CD4-positive, alpha-beta T cell treated with Interleukin-15 for 1 hour (primary cell): Measurements from ENCODE around the gene AKAP5.

Experiments
- DNase-seq: peaks from one replicate; pipeline ENCODE4 v3.0.0-alpha.2; 2020

The AKAP5 gene

GRCh38 chr14:64463195-64463594 lies 2.1 kb upstream of the AKAP5 start:
- DNase-seq: no peak

DNA sequence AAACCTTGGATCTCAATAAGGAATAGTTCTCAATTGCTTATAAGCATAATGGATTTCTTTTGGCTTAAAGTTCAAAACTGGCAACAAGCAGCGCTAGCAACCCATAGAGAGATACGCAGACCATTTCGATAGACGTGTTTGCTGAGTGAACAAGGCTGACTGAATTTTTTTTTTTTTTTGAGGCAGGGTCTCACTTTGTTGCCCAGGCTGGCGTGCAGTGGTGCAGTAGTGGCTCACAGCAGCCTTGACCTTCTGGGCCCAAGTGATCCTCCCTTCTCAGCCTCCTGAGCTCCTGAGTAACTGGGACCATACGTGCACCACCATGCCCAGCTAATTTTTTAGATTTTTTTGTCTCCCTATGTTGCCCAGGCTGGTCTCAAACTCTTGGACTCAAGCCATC lies 1.4 kb upstream of the AKAP5 start:
- no peak for DNase-seq

GRCh38 chr14:64464651-64465050 lies 648 bp upstream of the AKAP5 start:
- no peak for DNase-seq

DNA sequence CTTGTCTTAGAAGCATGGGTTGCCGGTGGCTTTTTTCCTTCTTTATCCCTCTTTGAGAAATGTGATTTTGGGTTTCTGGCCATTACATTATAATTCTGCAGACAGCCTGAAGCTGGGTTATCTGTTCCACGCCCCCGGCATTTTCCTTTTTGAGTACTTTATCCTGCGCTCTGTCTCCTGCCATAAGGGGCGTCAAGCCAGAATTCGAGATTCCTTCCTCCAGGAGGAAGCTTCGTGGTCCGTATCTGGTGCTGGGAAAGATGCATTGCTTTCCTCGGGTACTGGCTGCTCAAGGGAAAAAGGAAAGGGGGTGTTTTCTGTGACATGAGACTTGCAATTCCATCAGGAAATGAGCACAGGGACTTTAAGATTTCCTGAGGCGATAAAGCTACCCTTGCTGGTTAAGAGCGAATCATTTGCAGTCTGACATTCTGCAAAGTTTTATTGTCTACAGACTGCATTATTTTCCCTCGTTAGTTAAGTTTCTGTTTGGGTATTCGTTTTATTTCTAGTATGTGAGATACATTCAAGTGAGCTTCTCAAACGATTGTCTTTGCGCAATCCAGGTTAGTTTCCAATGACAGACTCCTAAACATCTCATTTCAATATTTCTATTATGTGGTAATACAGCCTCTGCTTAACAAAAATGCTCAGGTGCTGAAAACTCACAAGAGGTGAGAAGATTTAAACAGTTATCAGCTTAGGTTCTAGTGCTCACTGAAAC lies 694 bp downstream of the AKAP5 start:
- DNase-seq: no peak

GRCh38 chr14:64467101-64467500 lies 1.8 kb downstream of the AKAP5 start:
- DNase-seq: no peak

DNA sequence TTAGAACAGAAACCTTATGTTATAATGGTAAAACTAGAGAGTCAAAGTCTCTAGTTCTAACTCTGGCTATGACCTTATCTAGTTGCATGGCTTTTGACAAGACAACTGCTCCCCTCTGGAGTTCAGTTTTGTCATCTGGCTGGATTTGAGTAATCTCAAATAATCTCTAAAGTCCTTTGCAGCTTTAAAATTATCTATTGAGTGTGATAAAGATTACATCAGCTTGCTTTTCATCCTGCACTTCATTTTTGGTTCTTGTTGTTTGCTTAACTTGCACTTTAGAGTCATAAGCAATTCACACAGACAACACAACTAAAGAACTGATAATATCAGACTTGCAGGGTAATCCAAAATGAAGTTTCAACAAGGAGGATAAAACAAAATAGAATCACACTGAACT lies 2.3 kb downstream of the AKAP5 start:
- no peak for DNase-seq

DNA sequence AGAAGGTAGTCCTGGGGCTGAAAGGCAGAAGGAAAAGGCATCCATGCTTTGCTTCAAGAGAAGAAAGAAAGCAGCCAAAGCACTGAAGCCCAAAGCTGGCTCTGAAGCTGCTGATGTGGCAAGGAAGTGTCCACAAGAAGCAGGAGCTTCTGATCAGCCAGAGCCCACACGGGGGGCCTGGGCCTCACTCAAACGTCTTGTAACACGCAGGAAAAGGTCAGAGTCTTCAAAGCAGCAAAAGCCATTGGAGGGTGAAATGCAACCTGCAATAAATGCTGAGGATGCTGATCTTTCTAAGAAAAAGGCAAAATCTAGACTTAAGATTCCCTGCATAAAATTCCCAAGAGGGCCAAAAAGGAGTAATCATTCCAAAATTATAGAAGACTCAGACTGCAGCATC lies 3.2 kb downstream of the AKAP5 start:
- no peak for DNase-seq

GRCh38 chr14:64474041-64474440 lies 8.7 kb downstream of the AKAP5 start:
- no peak for DNase-seq

GRCh38 chr14:64474698-64475097 lies 9.4 kb downstream of the AKAP5 start:
- no peak for DNase-seq

DNA sequence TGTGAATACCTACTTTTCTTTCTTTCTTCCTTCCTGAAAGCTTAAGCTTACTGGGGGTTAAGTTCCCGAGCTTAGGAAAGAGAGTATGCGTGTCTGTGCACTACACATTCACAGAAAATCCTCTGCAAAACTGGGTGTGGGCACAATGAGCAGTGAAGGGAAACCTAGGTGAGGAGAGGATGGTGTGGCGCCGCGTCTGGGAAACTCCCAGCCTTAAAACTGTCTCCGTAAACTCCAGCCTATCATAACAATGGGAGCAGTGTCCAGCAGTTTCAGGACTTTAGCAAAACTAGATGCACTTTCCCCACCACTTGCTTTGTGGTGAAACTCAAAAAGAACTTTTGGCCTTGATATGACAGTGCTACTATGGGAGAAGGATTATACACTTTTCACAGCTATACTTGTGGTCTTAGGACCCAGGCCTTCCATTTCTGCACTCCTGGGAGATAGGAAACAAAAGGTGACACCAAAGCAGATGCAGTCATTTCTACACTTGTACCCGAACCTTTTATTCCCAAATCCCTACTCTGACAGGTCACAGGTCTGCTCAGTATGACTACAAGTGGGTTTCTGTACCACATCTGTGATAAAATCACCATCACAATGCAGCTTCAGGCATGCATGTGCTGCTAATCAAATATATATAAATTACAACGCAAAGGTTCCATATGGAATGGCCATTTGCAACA lies 10.4 kb downstream of the AKAP5 start:
- DNase-seq: no peak

DNA sequence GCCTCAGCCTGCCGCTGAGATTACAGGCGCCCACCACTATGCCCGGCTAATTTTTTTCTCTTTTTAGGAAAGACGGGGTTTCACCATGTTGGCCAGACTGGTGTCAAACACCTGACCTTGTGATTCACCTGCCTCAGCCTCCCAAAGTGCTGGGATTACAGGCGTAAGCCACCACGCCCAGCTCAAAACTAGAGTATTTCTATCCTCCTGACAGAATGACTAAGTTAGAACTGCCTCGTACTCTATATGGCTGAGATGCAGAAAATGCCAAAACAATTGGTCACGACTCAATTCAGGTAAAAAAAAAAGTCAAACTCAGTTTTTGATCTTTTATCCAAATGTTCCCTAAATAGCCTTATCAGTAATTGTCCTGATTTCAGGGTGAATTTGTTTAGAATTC lies 11.1 kb downstream of the AKAP5 start:
- DNase-seq: no peak

DNA sequence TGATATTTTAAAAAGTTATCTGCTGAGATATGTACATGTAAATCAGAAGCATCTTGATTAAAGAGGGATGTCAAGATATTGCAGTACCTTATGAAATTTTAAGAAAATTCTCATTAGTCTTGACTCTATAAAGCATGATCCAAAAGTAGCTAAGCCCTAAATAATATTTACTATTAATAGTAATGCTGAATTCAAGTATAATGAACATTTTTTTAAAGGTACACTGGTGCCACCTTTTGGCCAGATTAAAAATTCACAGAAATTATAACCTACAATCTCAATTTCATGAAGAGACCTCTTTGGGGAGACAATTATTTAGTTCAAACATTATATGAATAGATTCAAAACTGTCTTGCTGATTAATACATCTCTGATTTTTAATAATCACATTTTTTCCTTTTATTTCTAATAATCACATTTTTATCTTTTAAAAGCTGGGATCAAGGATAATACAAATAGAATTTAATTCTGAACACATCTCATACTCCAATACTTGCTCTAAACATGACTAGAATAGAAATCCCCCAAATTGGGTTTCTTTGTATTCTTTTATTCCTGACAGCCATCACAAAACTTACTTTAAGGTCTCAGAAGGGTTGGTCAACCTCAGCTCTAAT lies 13.4 kb downstream of the AKAP5 start:
- no peak for DNase-seq

- DNase-seq: no peak
Measured at GRCh38 chr14:64488590-64489099, 23.3 kb downstream of the AKAP5 start.

DNA sequence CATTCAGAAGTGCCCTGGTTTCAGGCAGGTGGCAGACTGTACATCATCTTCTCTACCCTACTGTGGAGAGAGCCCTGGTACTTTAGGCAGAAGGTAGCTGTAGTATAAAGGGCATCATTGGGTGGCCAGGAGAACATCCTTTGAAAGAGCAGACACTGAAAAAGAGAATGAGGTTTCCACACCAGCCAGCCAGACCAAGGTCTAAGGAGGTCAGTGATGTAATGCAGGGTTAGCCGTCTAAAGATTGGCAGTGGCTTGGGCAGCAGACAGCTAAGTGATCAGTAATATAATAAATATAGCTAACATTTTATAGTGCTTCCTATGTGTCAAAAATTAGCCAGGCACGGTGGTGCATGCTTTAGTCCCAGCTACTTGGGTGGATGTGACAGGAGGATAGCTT lies 26.3 kb downstream of the AKAP5 start:
- no peak for DNase-seq

DNA sequence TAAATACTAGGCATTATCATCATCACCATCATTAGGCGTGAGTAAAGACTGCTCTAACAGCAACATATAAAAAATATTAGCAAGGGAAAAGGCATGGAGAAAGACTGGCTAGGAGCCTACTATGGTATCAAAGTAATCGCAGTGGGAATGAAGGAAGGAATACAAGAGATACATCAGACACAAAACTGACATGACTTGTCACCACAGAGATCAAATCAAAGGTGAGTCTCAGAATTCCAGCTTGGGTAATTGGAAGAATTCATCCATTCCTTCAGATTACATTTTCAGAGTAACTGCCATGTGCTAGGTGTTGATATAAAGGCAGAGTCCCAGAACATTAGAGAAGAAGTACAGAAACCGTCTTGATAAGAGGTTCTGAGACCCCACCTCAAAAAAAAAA lies 28.2 kb downstream of the AKAP5 start:
- no peak for DNase-seq

DNA sequence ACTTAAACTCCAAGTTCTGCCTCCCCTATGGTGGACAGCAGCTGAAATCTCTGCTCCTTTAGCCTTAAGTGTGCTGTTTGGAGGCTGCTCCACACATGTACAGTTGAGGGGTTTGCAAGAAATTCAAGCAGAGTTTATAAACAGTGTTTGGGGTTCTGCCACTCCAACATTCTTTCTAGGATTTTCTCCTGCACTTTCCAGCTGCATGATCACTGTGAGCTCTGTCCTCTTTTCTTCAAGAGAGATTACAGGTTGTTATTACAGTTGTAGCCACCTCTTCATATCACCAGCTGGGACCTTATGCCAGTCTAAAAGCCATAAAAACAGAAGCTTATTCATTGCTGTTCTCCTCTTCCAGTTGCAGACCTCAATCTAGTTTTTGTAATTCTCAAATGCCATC lies 30.0 kb downstream of the AKAP5 start:
- no peak for DNase-seq

DNA sequence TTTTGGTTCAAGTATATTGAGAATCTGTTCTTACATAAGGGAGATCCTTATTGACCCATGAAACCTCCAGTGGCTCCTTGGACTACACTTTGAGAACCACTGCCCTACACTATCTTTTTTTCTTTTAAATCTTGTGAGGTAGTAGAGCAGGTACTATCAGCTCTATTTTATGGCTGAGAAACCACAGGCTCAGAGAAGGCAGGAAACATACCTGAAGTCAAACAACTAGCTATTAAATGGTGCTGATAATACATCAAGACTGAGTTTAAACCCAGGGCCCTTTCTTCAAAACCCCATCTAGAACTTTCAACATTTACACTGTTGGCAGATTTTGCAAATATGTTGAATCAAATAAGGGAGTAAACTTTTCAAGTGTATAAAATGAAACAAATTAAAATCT lies 31.5 kb downstream of the AKAP5 start:
- DNase-seq: no peak

GRCh38 chr14:64500088-64500487 lies 34.8 kb downstream of the AKAP5 start:
- no peak for DNase-seq

DNA sequence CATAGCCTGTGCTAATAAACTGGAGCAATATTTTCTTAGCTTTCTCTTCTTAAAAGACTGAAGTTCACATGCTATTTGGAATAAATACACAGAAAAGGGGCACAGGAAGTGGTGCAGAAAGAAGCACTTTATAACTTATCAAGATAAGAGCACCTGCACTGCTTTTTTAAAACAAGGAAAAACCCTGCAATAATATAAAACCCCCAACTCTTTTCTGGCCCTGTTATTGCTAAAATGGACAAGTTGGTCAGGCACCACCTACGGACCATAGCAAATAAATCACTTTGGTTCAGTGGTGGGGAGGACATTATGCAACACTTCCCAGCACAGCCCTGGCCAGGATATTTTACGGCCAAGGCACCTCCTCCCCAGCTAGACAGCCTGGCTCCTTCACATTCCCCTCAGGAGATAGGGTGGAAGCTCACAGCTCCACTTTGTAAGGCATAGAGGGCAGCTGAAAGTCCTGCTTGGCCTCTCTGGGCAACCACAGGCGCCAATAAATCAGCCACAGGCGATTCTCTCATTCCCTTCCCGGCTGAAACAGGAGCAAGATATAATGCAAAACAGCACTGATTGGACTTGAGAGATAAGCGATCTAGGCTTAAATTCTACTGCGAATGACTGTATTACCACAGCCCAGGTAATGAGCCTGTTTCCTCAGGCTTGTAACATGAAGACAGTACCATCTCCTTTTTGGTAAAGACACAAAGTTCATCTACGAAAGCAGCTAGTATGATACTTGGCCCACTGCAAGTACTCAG lies 36.3 kb downstream of the AKAP5 start:
- no peak for DNase-seq

DNA sequence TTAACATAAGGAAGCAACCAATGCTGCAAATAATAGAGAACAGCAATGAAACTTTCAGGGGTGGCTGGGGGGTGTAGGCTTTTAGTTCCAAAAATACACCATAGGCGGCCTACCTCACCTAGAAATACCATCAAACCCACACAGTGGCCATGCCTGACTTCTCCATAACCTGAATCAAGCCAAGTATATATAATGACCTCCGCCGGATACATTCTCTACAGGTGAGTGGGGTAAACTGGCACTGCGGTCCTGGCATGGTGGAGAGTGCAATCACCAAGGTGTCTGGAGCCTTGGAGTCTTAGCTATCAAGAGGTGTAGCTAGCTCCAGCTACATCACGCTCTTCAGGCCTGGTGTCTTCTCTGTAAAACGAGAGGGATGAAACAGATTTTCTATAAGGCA lies 37.2 kb downstream of the AKAP5 start:
- peak; percentile 30 for DNase-seq

- peak; percentile 31 for DNase-seq
Measured at GRCh38 chr14:64502887-64503433, 37.7 kb downstream of the AKAP5 start.

DNA sequence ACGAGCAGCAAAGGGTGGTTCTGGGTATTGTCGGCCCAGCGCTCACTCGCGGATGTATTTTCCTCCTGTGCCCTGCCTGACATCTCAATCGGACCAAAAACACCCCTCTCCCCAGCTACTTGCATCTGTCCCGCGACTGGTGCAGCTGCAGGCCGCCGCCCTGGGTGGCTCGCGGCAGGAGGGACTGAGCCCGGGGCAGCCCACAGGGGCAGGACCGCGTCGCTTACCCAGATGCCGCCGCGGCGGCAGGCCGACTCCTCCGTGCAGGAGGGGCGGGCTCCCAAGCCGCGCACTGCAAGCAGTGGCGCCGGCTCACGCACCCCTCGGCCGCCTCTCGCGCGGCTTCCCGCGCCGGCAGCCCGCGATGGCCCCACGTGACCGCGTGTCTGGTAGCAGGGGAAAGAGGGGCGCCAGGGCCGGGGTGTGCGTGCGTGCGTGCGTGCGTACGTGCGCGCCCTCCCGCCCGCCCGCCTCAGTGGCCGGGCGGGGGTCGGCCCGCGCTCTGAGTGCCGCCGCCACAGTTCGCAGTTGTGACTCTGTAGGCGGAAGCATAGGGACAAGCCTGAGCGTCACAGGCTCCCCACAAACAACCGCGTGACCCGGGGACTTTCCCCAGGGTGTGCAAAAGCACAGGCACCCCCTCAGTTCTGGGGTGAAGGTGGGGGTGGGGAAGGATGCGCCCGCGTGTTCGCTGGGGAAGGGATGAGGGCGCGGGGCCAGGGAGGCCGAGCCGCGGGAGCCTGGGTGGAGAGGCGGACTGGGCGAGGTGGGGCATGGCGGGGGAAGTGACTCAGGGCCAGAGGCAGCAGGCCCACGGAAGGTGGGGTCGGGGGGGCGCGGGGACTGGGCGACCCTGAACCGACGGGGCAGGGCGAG lies 38.4 kb downstream of the AKAP5 start, which contains the start of gene ZBTB25:
Gene ZBTB25, minus strand, starts transcription at position 405 of the 876 bp plus-strand sequence. CDS start 13,305 bp downstream, outside the sequence.
- DNase-seq: peak; percentile 99
